Sigmoid colon (tissue), 4 donors: ENCODE results near the gene DYNLRB1.

ENCODE experiments used
- POLR2A ChIP-seq, 2 donors: fragments of 450-650 bp; IDR thresholded peaks; one replicate each; pipeline ENCODE4 v1.6.1; 2016; ENCODE audit warnings: antibody characterized with exemption in 2 of 2, mild to moderate bottlenecking in 2 of 2, moderate library complexity in 2 of 2
- POLR2AphosphoS5 ChIP-seq, 4 donors: sonication (generic); formaldehyde crosslinking; IDR thresholded peaks; one replicate each; pipeline ENCODE4 v1.6.1; 2017; ENCODE audit warnings: antibody characterized with exemption in 4 of 4
- TF ChIP-seq, protein P1 (sequence below), 4 experiments: fragments of 450-650 bp in 3 of 4; fragments of 200-600 bp in 1 of 4; IDR thresholded peaks; one replicate each; pipeline ENCODE4 v1.5.1; 2016 to 2019; ENCODE audit warnings: antibody characterized with exemption in 4 of 4, mild to moderate bottlenecking in 3 of 4, moderate library complexity in 2 of 4

DNA sequence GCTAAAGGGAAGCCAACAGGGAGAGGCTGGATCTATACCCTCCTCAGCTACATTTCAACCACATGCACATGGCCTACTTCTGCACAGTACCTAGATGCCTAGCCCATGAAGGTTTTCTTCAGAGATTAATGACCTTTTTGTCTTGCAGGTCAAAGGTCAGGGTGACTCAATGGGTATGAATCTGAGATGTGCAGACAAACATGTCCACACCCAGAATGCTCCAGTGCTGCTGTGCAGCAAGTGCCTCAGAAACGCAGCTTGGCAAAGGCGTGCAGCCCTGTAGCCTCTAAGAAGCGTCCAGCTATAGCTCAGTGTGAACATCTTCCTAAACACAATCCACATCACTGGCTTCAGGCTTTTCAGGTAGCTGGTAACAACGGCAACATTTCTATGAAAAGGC is 66.7 kb downstream of the DYNLRB1 start:
- TF ChIP-seq, protein P1, sequence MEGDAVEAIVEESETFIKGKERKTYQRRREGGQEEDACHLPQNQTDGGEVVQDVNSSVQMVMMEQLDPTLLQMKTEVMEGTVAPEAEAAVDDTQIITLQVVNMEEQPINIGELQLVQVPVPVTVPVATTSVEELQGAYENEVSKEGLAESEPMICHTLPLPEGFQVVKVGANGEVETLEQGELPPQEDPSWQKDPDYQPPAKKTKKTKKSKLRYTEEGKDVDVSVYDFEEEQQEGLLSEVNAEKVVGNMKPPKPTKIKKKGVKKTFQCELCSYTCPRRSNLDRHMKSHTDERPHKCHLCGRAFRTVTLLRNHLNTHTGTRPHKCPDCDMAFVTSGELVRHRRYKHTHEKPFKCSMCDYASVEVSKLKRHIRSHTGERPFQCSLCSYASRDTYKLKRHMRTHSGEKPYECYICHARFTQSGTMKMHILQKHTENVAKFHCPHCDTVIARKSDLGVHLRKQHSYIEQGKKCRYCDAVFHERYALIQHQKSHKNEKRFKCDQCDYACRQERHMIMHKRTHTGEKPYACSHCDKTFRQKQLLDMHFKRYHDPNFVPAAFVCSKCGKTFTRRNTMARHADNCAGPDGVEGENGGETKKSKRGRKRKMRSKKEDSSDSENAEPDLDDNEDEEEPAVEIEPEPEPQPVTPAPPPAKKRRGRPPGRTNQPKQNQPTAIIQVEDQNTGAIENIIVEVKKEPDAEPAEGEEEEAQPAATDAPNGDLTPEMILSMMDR (IDR thresholded peaks at IDR 0.05) = no peak
- no peak for TF ChIP-seq POLR2A (IDR thresholded peaks at IDR 0.05)
- no peak for TF ChIP-seq POLR2AphosphoS5 (IDR thresholded peaks at IDR 0.05)
